Loucy (cell line): ENCODE data around the gene GPR17.

Experiments
- H2AFZ ChIP-seq: fragments of 200-600 bp; sonication (generic); 2 replicates; pipeline ENCODE4 v1.6.0; 2016; ENCODE audit warnings: antibody characterized with exemption, mild to moderate bottlenecking, low read length, moderate library complexity
- H3F3A ChIP-seq: fragments of 200-600 bp; 2 replicates; pipeline ENCODE4 v1.6.0; 2016; ENCODE audit warnings: antibody characterized with exemption, low read depth, mild to moderate bottlenecking
- H3K27me3 ChIP-seq: fragments of 200-600 bp; sonication (generic); 2 replicates; pipeline ENCODE4 v1.6.1; 2014; ENCODE audit warnings: low read length, mild to moderate bottlenecking; ENCODE audit not compliant: insufficient read depth, poor library complexity, severe bottlenecking
- H3K36me3 ChIP-seq: fragments of 200-600 bp; sonication (generic); 2 replicates; pipeline ENCODE4 v1.6.1; 2016; ENCODE audit warnings: low read length; ENCODE audit not compliant: insufficient read depth
- H3K4me1 ChIP-seq: fragments of 200-600 bp; sonication (generic); 2 replicates; pipeline ENCODE4 v1.5.1; 2014; ENCODE audit warnings: low read length, mild to moderate bottlenecking; ENCODE audit not compliant: insufficient read depth, poor library complexity, severe bottlenecking
- H3K4me2 ChIP-seq: fragments of 200-600 bp; sonication (generic); 2 replicates; pipeline ENCODE4 v1.6.0; 2014; ENCODE audit warnings: antibody characterized with exemption, low read length, low read depth, mild to moderate bottlenecking; ENCODE audit not compliant: poor library complexity, severe bottlenecking
- H3K4me3 ChIP-seq: fragments of 200-600 bp; sonication (generic); 2 replicates; pipeline ENCODE4 v1.5.1; 2014; ENCODE audit warnings: low read length, mild to moderate bottlenecking, mixed read lengths; ENCODE audit not compliant: poor library complexity, severe bottlenecking
- H3K79me2 ChIP-seq: fragments of 200-600 bp; sonication (generic); 2 replicates; pipeline ENCODE4 v1.6.1; 2014; ENCODE audit warnings: low read length; ENCODE audit not compliant: insufficient read depth
- H3K9ac ChIP-seq: fragments of 200-600 bp; sonication (generic); 2 replicates; pipeline ENCODE4 v1.6.0; 2014; ENCODE audit warnings: mild to moderate bottlenecking, low read depth, low read length, moderate library complexity; ENCODE audit not compliant: poor library complexity, severe bottlenecking
- H3K9me2 ChIP-seq: fragments of 200-600 bp; sonication (generic); replicated peaks from 2 replicates; pipeline ENCODE4 v1.6.1; 2016; ENCODE audit warnings: low read depth, low read length, mixed read lengths
- H3K9me3 ChIP-seq: fragments of 200-600 bp; sonication (generic); 2 replicates; pipeline ENCODE4 v1.6.1; 2014; ENCODE audit warnings: mild to moderate bottlenecking, antibody characterized with exemption, low read length, low read depth; ENCODE audit not compliant: insufficient read depth
- H4K20me1 ChIP-seq: fragments of 200-600 bp; sonication (generic); 2 replicates; pipeline ENCODE4 v1.6.0; 2014; ENCODE audit warnings: antibody characterized with exemption, low read length, mild to moderate bottlenecking; ENCODE audit not compliant: insufficient read depth, poor library complexity, severe bottlenecking
- EZH2phosphoT487 ChIP-seq: fragments of 200-600 bp; IDR thresholded peaks from 2 replicates; pipeline ENCODE4 v1.6.1; 2018; ENCODE audit warnings: antibody characterized with exemption, mild to moderate bottlenecking, moderate library complexity, borderline replicate concordance
- TF ChIP-seq, protein P1 (sequence below): fragments of 200-600 bp; sonication (generic); conservative IDR thresholded peaks from 2 replicates; pipeline ENCODE4 v1.5.1; 2014; ENCODE audit warnings: mild to moderate bottlenecking, antibody characterized with exemption, low read length

The GPR17 gene

DNA sequence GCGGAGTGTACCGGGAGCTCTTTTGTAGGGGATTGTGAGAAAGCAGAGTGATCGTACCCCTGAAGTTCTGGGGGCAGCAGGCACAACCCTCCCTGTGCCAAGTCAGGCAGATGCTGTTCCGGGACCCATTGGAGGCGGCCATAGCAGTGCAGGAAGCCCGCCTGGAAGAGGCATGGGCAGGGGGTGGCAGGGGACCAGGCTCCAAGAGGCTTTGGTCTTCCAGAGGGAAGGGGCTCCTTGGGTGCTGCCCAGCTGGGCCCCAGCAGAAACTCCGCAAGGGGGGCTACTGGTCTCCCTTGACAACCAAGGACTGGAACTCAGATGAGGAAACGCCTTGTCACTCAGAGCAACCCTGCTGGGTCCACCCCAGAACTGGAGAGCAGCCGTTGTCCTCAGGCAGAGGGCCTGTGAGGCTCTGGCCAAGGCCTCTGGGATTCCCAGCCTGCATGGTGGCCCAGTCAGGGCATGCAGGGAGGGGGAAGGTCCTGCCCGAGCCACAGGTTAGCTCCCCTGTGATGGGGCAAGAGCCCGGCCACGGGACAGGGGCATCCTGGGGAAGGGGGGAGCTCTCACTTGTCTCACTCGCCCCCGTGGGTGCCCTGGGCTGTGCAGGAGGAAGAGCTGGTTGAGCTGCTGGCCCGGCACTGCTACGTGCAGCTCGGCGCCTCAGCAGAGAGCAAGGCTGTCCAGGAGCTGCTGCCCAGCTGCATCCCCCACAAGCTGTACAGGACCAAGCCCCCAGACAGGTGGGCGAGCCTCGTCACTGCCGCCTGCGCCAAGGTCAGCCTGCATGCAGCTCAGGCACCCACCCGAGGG lies 21.0 kb upstream of the GPR17 start:
- Histone ChIP-seq H3K9me3 (no peaks in the 10 kb centered on the region), H4K20me1 (no peaks in the 10 kb centered on the region), H3K36me3 (no peaks in the 10 kb centered on the region), H3K9me2 (no peaks in the 10 kb centered on the region), H3K4me3 (no peak overlapping the region), H3F3A (no peaks in the 10 kb centered on the region), H3K79me2 (no peaks in the 10 kb centered on the region), H2AFZ (no peak overlapping the region), H3K4me2 (no peak overlapping the region), H3K9ac (peak overlapping the region; percentile 35), H3K27me3 (no peaks in the 10 kb centered on the region), H3K4me1 (peaks cover 25% of the 10 kb centered on the region)
- TF ChIP-seq EZH2phosphoT487: no peak
- TF ChIP-seq, protein P1, sequence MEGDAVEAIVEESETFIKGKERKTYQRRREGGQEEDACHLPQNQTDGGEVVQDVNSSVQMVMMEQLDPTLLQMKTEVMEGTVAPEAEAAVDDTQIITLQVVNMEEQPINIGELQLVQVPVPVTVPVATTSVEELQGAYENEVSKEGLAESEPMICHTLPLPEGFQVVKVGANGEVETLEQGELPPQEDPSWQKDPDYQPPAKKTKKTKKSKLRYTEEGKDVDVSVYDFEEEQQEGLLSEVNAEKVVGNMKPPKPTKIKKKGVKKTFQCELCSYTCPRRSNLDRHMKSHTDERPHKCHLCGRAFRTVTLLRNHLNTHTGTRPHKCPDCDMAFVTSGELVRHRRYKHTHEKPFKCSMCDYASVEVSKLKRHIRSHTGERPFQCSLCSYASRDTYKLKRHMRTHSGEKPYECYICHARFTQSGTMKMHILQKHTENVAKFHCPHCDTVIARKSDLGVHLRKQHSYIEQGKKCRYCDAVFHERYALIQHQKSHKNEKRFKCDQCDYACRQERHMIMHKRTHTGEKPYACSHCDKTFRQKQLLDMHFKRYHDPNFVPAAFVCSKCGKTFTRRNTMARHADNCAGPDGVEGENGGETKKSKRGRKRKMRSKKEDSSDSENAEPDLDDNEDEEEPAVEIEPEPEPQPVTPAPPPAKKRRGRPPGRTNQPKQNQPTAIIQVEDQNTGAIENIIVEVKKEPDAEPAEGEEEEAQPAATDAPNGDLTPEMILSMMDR: no peak

DNA sequence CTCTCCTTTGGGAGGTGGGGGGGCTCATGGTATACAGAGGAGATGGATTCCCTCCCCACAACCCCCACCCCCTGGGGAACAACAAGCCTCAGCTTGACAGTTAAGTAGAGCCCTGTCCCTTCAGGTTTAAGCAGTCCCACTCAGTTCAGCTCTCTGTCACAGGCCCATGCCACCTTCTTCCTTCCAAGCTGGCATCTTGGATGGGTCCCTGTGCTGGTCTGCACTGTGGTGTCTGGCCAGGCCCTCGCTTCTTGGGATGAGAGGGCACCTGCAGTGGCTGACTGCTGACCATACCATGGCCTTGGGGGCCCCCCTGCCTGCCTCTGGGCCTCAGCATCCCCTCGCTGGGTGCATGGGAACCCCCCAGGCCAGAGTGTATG lies 20.4 kb upstream of the GPR17 start:
- H3K4me2 ChIP-seq: no peak overlapping the region
- peaks cover 25% of the 10 kb centered on the region for H3K4me1 ChIP-seq
- TF ChIP-seq, protein P1: no peak
- TF ChIP-seq EZH2phosphoT487: no peak
- H3F3A ChIP-seq: no peaks in the 10 kb centered on the region
- no peaks in the 10 kb centered on the region for H3K36me3 ChIP-seq
- H3K79me2 ChIP-seq: no peaks in the 10 kb centered on the region
- peak overlapping the region; percentile 35 for H3K9ac ChIP-seq
- H3K27me3 ChIP-seq: no peaks in the 10 kb centered on the region
- no peak overlapping the region for H2AFZ ChIP-seq
- H3K4me3 ChIP-seq: no peak overlapping the region
- H4K20me1 ChIP-seq: no peaks in the 10 kb centered on the region
- H3K9me3 ChIP-seq: no peaks in the 10 kb centered on the region
- no peaks in the 10 kb centered on the region for H3K9me2 ChIP-seq

GRCh38 chr2:127626175-127626574 lies 19.8 kb upstream of the GPR17 start:
- Histone ChIP-seq H3K4me1 (peaks cover 22% of the 10 kb centered on the region), H2AFZ (no peak overlapping the region), H3K9ac (no peak overlapping the region), H3K9me2 (no peaks in the 10 kb centered on the region), H3F3A (no peaks in the 10 kb centered on the region), H3K4me3 (no peak overlapping the region), H3K9me3 (no peaks in the 10 kb centered on the region), H3K36me3 (no peaks in the 10 kb centered on the region), H4K20me1 (no peaks in the 10 kb centered on the region), H3K79me2 (no peaks in the 10 kb centered on the region), H3K27me3 (no peaks in the 10 kb centered on the region), H3K4me2 (no peak overlapping the region)
- TF ChIP-seq, protein P1: no peak
- no peak for TF ChIP-seq EZH2phosphoT487
